Panc1 (cell line): Measurements from ENCODE around the gene EGFR. TPM values are rescaled to one million over a fixed set of nuclear protein-coding genes. Genes with fewer than 3 reads are reported as not detected.

ENCODE experiments used
- ATAC-seq: fragments of 200-7000 bp; cut with Tn5 transposase; 2 replicates; pipeline ENCODE4 v1.9.1; 2020; ENCODE audit warnings: mild to moderate bottlenecking, moderate library complexity
- BruUV-seq: library from RNA; stranded (reverse); fragments of 400-500 nt; replicated peaks from 2 replicates; lab custom pipeline; 2021; lab: Mats Ljungman, UMichigan
- CTCF ChIA-PET: fragments of 300-600 bp; sonication (Branson Sonifier 250); formaldehyde crosslinking; loops from one replicate; lab custom pipeline; 2022; ENCODE audit warnings: antibody characterized with exemption; lab: Charles Lee
- POLR2A ChIA-PET: fragments of 300-600 bp; sonication (Branson Sonifier 250); formaldehyde crosslinking; loops from one replicate; lab custom pipeline; 2022; ENCODE audit warnings: antibody characterized with exemption; lab: Charles Lee
- DNase-seq: peaks from one replicate; pipeline ENCODE4 v3.0.0-alpha.2; 2010; ENCODE audit warnings: low read depth, low spot score
- H3K27ac ChIP-seq: 2 replicates; pipeline ENCODE4 v1.5.1; 2011; ENCODE audit warnings: mild to moderate bottlenecking, low read length, inconsistent platforms
- H3K27me3 ChIP-seq: fragments of 200-500 bp; sonication (Bioruptor generic); 2 replicates; pipeline ENCODE4 v1.6.0; 2014; ENCODE audit warnings: low read length, inconsistent platforms; ENCODE audit not compliant: control insufficient read depth, insufficient read depth
- H3K36me3 ChIP-seq: fragments of 200-500 bp; sonication (Bioruptor generic); 2 replicates; pipeline ENCODE4 v1.5.1; 2014; ENCODE audit warnings: inconsistent platforms, mild to moderate bottlenecking, low read length, moderate library complexity; ENCODE audit not compliant: control insufficient read depth, insufficient read depth
- H3K4me1 ChIP-seq: 2 replicates; pipeline ENCODE4 v1.5.1; 2011; ENCODE audit warnings: inconsistent platforms, mild to moderate bottlenecking, low read length, moderate library complexity; ENCODE audit not compliant: control insufficient read depth, insufficient read depth
- H3K4me3 ChIP-seq, 2 experiments: 2 replicates each; pipeline ENCODE4 v1.5.1; 2011 to 2012; ENCODE audit warnings: low read depth in 2 of 2, low read length in 2 of 2, mild to moderate bottlenecking in 2 of 2, inconsistent platforms in 1 of 2, moderate library complexity in 1 of 2
- H3K9me3 ChIP-seq: fragments of 200-500 bp; sonication (Bioruptor generic); 2 replicates; pipeline ENCODE4 v1.5.1; 2014; ENCODE audit warnings: low read depth, mild to moderate bottlenecking, inconsistent platforms, low read length, moderate library complexity; ENCODE audit not compliant: control insufficient read depth, insufficient read depth
- POLR2AphosphoS5 ChIP-seq: IDR thresholded peaks from 2 replicates; pipeline ENCODE4 v1.6.1; 2012; ENCODE audit warnings: mild to moderate bottlenecking, low read depth, low read length, moderate library complexity
- REST ChIP-seq, 2 experiments: IDR thresholded peaks; 2 replicates each; pipeline ENCODE4 v1.6.1; 2011 to 2012; ENCODE audit warnings: low read depth in 2 of 2, control low read depth in 1 of 2, low read length in 1 of 2, mild to moderate bottlenecking in 1 of 2, moderate library complexity in 1 of 2; ENCODE audit not compliant: insufficient read depth in 1 of 2
- SIN3A ChIP-seq: IDR thresholded peaks from 2 replicates; pipeline ENCODE4 v1.6.1; 2012; ENCODE audit warnings: low read depth, mild to moderate bottlenecking, low read length, moderate library complexity, borderline replicate concordance; ENCODE audit not compliant: insufficient read depth
- TCF7L2 ChIP-seq: IDR thresholded peaks from 2 replicates; pipeline ENCODE4 v1.6.1; 2011; ENCODE audit warnings: mild to moderate bottlenecking, low read depth, low read length, inconsistent platforms
- in situ Hi-C: cut with HindIII; loops from 2 replicates; pipeline ENCODE4 v1.10.0; 2016; ENCODE audit warnings: low sequenced_read_pairs, low pct_unique_long_range_greater_than_20kb
- intact Hi-C: fragments of 100-400 bp; cut with micrococcal nuclease; formaldehyde crosslinking; loops from one replicate; pipeline ENCODE4 v1.10.0; 2022; ENCODE audit not compliant: unreplicated experiment
- total RNA-seq: library from RNA; stranded (reverse); gene quantifications from one replicate; pipeline ENCODE4 v1.2.1, GENCODE V29; 2021; ENCODE audit not compliant: unreplicated experiment
- TF ChIP-seq, protein P1 (sequence below): fragments of 450-650 bp; IDR thresholded peaks from 2 replicates; pipeline ENCODE4 v1.5.1; 2017; ENCODE audit warnings: mild to moderate bottlenecking

EGFR gene
- total RNA-seq, 1 experiment from 2014 or later: 156 TPM

GRCh38 chr7:55075464-55076021, 56.7 kb downstream of the EGFR start:
- Histone ChIP-seq H3K27ac (peak overlapping the region; percentile 100), H3K36me3 (no peaks in the 10 kb centered on the region), H3K4me1 (peaks cover 97% of the 10 kb centered on the region), H3K9me3 (no peaks in the 10 kb centered on the region), H3K27me3 (no peaks in the 10 kb centered on the region), H3K4me3 (no peak overlapping the region)
- DNase-seq (no peak), ATAC-seq (no peak)
- intact Hi-C loops: loop anchor here (5.0 kb wide), 1 partner anchor 57 kb away; no protein-coding TSS in a partner anchor
- in situ Hi-C loops: no loop called here
- POLR2A ChIA-PET: interaction anchor here (0.6 to 1.8 kb wide), 3 partner anchors 9 to 25 kb away, joined by 3 to 14 read pairs (median 3); no protein-coding TSS in a partner anchor
- TF ChIP-seq, protein P1, sequence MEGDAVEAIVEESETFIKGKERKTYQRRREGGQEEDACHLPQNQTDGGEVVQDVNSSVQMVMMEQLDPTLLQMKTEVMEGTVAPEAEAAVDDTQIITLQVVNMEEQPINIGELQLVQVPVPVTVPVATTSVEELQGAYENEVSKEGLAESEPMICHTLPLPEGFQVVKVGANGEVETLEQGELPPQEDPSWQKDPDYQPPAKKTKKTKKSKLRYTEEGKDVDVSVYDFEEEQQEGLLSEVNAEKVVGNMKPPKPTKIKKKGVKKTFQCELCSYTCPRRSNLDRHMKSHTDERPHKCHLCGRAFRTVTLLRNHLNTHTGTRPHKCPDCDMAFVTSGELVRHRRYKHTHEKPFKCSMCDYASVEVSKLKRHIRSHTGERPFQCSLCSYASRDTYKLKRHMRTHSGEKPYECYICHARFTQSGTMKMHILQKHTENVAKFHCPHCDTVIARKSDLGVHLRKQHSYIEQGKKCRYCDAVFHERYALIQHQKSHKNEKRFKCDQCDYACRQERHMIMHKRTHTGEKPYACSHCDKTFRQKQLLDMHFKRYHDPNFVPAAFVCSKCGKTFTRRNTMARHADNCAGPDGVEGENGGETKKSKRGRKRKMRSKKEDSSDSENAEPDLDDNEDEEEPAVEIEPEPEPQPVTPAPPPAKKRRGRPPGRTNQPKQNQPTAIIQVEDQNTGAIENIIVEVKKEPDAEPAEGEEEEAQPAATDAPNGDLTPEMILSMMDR: no peak
- TF ChIP-seq TCF7L2: no peak
- no peak for TF ChIP-seq SIN3A
- TF ChIP-seq POLR2AphosphoS5: no peak
- no peak for TF ChIP-seq REST (IDR thresholded peaks at IDR 0.05; ENCODE audit: insufficient read depth in 1 of 2, low read depth in 2 of 2, low read length in 1 of 2)
- no TSS peak for BruUV-seq
- CTCF ChIA-PET: no interaction called here

GRCh38 chr7:55077561-55078410, 59.0 kb downstream of the EGFR start:
- Histone ChIP-seq H3K9me3 (no peaks in the 10 kb centered on the region), H3K36me3 (no peaks in the 10 kb centered on the region), H3K27ac (peak overlapping the region; percentile 100), H3K27me3 (no peaks in the 10 kb centered on the region), H3K4me3 (peak overlapping the region; percentile 22 to 46), H3K4me1 (peaks cover 97% of the 10 kb centered on the region)
- ChIA-PET POLR2A (interaction anchor here (0.5 to 1.0 kb wide), 3 partner anchors 12 to 47 kb away, joined by 3 to 9 read pairs (median 4); no protein-coding TSS in a partner anchor), CTCF (interaction anchor here (0.7 kb wide), 1 partner anchor 1503 kb away, joined by 3 read pairs; no protein-coding TSS in a partner anchor)
- BruUV-seq: no TSS peak
- DNase-seq (no peak), ATAC-seq (peak; percentile 32)
- in situ Hi-C loops (no loop called here), intact Hi-C loops (loop anchor here (5.0 kb wide), 1 partner anchor 55 kb away; no protein-coding TSS in a partner anchor)
- TF ChIP-seq SIN3A: no peak
- no peak for TF ChIP-seq TCF7L2
- TF ChIP-seq, protein P1: no peak
- no peak for TF ChIP-seq REST (IDR thresholded peaks at IDR 0.05; ENCODE audit: insufficient read depth in 1 of 2, low read depth in 2 of 2, low read length in 1 of 2)
- TF ChIP-seq POLR2AphosphoS5: no peak
